ENCODE results near the gene APOL3. TPM values are rescaled to one million over a fixed set of nuclear protein-coding genes. Genes with fewer than 3 reads are reported as not detected.

Gene APOL3
- total RNA-seq, 1 experiment from 2014 or later: not detected

GRCh38 chr22:36193577-36193976 lies 33.0 kb upstream of the APOL3 start:
- no peaks in the 10 kb centered on the region for H3K9me3 ChIP-seq (ENCODE audit: low read depth, low read length, poor library complexity, severe bottlenecking)
- CTCF ChIA-PET: no interaction called here

GRCh38 chr22:36193171-36193570 lies 32.6 kb upstream of the APOL3 start:
- no peaks in the 10 kb centered on the region for H3K9me3 ChIP-seq (ENCODE audit: low read depth, low read length, poor library complexity, severe bottlenecking)
- no peaks in the 10 kb centered on the region for H3K36me3 ChIP-seq (ENCODE audit: insufficient read depth, low read length, poor library complexity, severe bottlenecking)
- H3K27me3 ChIP-seq (replicated peaks; ENCODE audit: insufficient read depth, low read depth, low read length, poor library complexity): no peaks in the 10 kb centered on the region
- H3K27ac ChIP-seq (ENCODE audit: low read depth, low read length, poor library complexity, severe bottlenecking): no peak overlapping the region
- no peak for TF ChIP-seq CTCF (conservative IDR thresholded peaks at IDR 0.05; ENCODE audit: low read depth, low read length)
- TF ChIP-seq EZH2 (IDR thresholded peaks at IDR 0.05; ENCODE audit: borderline replicate concordance, low read depth, low read length, poor library complexity, severe bottlenecking): no peak
- ChIA-PET CTCF (no interaction called here), POLR2A (ENCODE audit: low non-redundant PET) (no interaction called here)
- intact Hi-C loops (cut with micrococcal nuclease; ENCODE audit: unreplicated experiment): no loop called here
- no TSS peak for BruUV-seq (replicated peaks)
- DNase-seq (ENCODE audit: low spot score): no peak
- H3K4me3 ChIP-seq (ENCODE audit: low read depth, low read length, poor library complexity, severe bottlenecking): no peak overlapping the region
- H3K4me1 ChIP-seq (ENCODE audit: insufficient read depth, low read length, poor library complexity, severe bottlenecking): peaks cover 29% of the 10 kb centered on the region

More at GRCh38 chr22:36193577-36193976, 33.0 kb upstream of the APOL3 start:
- Histone ChIP-seq H3K27ac (ENCODE audit: low read depth, low read length, poor library complexity, severe bottlenecking) (no peak overlapping the region), H3K27me3 (replicated peaks; ENCODE audit: insufficient read depth, low read depth, low read length, poor library complexity) (no peaks in the 10 kb centered on the region), H3K36me3 (ENCODE audit: insufficient read depth, low read length, poor library complexity, severe bottlenecking) (no peaks in the 10 kb centered on the region), H3K4me1 (ENCODE audit: insufficient read depth, low read length, poor library complexity, severe bottlenecking) (peaks cover 31% of the 10 kb centered on the region), H3K4me3 (ENCODE audit: low read depth, low read length, poor library complexity, severe bottlenecking) (no peak overlapping the region)
- BruUV-seq (replicated peaks): no TSS peak
- POLR2A ChIA-PET (ENCODE audit: low non-redundant PET): no interaction called here
- no peak for TF ChIP-seq EZH2 (IDR thresholded peaks at IDR 0.05; ENCODE audit: borderline replicate concordance, low read depth, low read length, poor library complexity, severe bottlenecking)
- TF ChIP-seq CTCF (conservative IDR thresholded peaks at IDR 0.05; ENCODE audit: low read depth, low read length): no peak
- DNase-seq (ENCODE audit: low spot score): no peak
- intact Hi-C loops (cut with micrococcal nuclease; ENCODE audit: unreplicated experiment): no loop called here

- TF ChIP-seq CTCF (conservative IDR thresholded peaks at IDR 0.05; ENCODE audit: low read depth, low read length): no peak
- no peak for TF ChIP-seq EZH2 (IDR thresholded peaks at IDR 0.05; ENCODE audit: borderline replicate concordance, low read depth, low read length, poor library complexity, severe bottlenecking)
- H3K9me3 ChIP-seq (ENCODE audit: low read depth, low read length, poor library complexity, severe bottlenecking): no peaks in the 10 kb centered on the region
These were observed 32.0 kb upstream of the APOL3 start for GRCh38 chr22:36192542-36192941.

More at GRCh38 chr22:36192542-36192941, 32.0 kb upstream of the APOL3 start:
- Histone ChIP-seq H3K27me3 (replicated peaks; ENCODE audit: insufficient read depth, low read depth, low read length, poor library complexity) (no peaks in the 10 kb centered on the region), H3K36me3 (ENCODE audit: insufficient read depth, low read length, poor library complexity, severe bottlenecking) (no peaks in the 10 kb centered on the region), H3K27ac (ENCODE audit: low read depth, low read length, poor library complexity, severe bottlenecking) (no peak overlapping the region), H3K4me1 (ENCODE audit: insufficient read depth, low read length, poor library complexity, severe bottlenecking) (peaks cover 22% of the 10 kb centered on the region), H3K4me3 (ENCODE audit: low read depth, low read length, poor library complexity, severe bottlenecking) (no peak overlapping the region)
- ChIA-PET CTCF (no interaction called here), POLR2A (ENCODE audit: low non-redundant PET) (no interaction called here)
- intact Hi-C loops (cut with micrococcal nuclease; ENCODE audit: unreplicated experiment): no loop called here
- DNase-seq (ENCODE audit: low spot score): no peak
- no TSS peak for BruUV-seq (replicated peaks)
